ENCODE results near the gene C1orf185. TPM values are rescaled to one million over a fixed set of nuclear protein-coding genes. Genes with fewer than 3 reads are reported as not detected.

Gene C1orf185
- polyA plus RNA-seq, 1 of the 3 experiments (the other 2 are of a cell fraction), result not detected

DNA sequence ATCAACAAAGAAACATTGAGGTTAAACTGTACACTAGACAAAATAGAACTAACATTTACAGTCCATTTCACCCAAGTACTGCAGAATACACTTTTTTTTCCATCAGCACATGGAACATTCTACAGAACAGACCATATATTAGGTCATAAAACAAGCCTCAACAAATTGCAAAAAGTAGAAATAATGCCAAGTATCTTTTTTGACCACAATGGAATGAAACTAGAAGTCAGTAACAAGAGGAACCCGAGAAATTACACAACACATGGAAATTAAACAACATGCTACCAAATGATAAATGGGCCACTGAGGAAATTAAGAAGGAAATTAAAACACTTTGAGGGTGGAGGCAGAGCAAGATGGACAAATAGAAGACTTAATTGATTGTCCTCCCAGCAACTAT is 8.4 kb upstream of the C1orf185 start:
- Histone ChIP-seq H3K4me1 (ENCODE audit: control insufficient read depth in 1 of 2, insufficient read depth in 2 of 2, low read depth in 1 of 2, low read length in 1 of 2) (no peaks in the 10 kb centered on the region), H3K27ac (ENCODE audit: low read depth in 2 of 2, low read length in 1 of 2) (no peak overlapping the region), H3K9me3 (peaks cover 4% of the 10 kb centered on the region; the same call in 1 of the 2 replicates), H3K4me3 (ENCODE audit: low read depth in 2 of 2, low read length in 1 of 2) (no peak overlapping the region), H3F3A (replicated peaks; ENCODE audit: insufficient read depth) (no peaks in the 10 kb centered on the region), H3K9me2 (no peaks in the 10 kb centered on the region), H3K9ac (no peak overlapping the region), H3K4me2 (no peak overlapping the region), H4K20me1 (ENCODE audit: insufficient read depth) (no peaks in the 10 kb centered on the region), H3K27me3 (ENCODE audit: insufficient read depth) (no peaks in the 10 kb centered on the region), H3K79me2 (ENCODE audit: insufficient read depth) (no peaks in the 10 kb centered on the region), H2AFZ (ENCODE audit: low read depth) (no peak overlapping the region), H3K36me3 (replicated peaks in 1 of 2; ENCODE audit: control insufficient read depth in 1 of 2, insufficient read depth in 2 of 2, low read length in 1 of 2) (no peaks in the 10 kb centered on the region)
- TF ChIP-seq TCF12 (IDR thresholded peaks at IDR 0.05), result no peak
- TF ChIP-seq ELF1 (IDR thresholded peaks at IDR 0.05), result no peak
- no peak for TF ChIP-seq POLR2AphosphoS5 (IDR thresholded peaks at IDR 0.05; ENCODE audit: low read depth, low read length)
- no peak for TF ChIP-seq FOXJ3 (CRISPR knock-in tag; IDR thresholded peaks at IDR 0.05)
- no peak for TF ChIP-seq EP300 (IDR thresholded peaks at IDR 0.05; ENCODE audit: borderline replicate concordance in 1 of 2, low read depth in 1 of 2, low read length in 1 of 2)
- no peak for TF ChIP-seq RFX5 (IDR thresholded peaks at IDR 0.05; ENCODE audit: low read length)
- ChIA-PET CTCF (no interaction called here), POLR2A (no interaction called here)
- 37% methylated on average over 1 of the region's 1 CpG for WGBS (ENCODE audit: low lambda C conversion rate)
- no peak for DNase-seq

DNA sequence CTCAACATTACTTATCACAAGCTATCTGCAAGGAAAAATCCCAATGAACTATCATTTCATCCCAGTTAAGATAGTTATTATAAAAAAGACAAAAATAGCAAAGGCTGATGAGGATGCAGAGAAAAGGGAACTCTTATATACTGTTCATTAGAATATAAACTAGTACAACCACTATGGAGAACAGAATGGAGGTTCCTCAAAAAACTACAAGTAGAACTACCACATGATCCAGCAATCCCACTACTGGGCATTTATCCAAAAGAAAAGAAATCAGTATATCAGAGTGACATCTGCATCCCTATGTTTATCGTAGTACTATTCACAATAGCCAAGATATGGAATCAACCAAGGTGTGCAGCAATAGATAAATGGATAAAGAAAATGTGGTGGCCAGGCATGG is 4.9 kb upstream of the C1orf185 start:
- Histone ChIP-seq H3K9me2 (no peaks in the 10 kb centered on the region), H3K9me3 (no peaks in the 10 kb centered on the region), H3K79me2 (ENCODE audit: insufficient read depth) (no peaks in the 10 kb centered on the region), H3F3A (replicated peaks; ENCODE audit: insufficient read depth) (no peaks in the 10 kb centered on the region), H3K36me3 (replicated peaks in 1 of 2; ENCODE audit: control insufficient read depth in 1 of 2, insufficient read depth in 2 of 2, low read length in 1 of 2) (no peaks in the 10 kb centered on the region), H3K9ac (no peak overlapping the region), H3K27ac (ENCODE audit: low read depth in 2 of 2, low read length in 1 of 2) (no peak overlapping the region), H3K4me3 (ENCODE audit: low read depth in 2 of 2, low read length in 1 of 2) (no peak overlapping the region), H2AFZ (ENCODE audit: low read depth) (no peak overlapping the region), H3K4me2 (no peak overlapping the region), H4K20me1 (ENCODE audit: insufficient read depth) (no peaks in the 10 kb centered on the region), H3K4me1 (ENCODE audit: control insufficient read depth in 1 of 2, insufficient read depth in 2 of 2, low read depth in 1 of 2, low read length in 1 of 2) (no peaks in the 10 kb centered on the region; a peak in 1 of 4 replicates), H3K27me3 (ENCODE audit: insufficient read depth) (no peaks in the 10 kb centered on the region)
- 54% methylated on average over 1 of the region's 1 CpG for WGBS (ENCODE audit: low lambda C conversion rate)
- TF ChIP-seq MEF2A (IDR thresholded peaks at IDR 0.05; ENCODE audit: borderline replicate concordance, low read depth), result no peak
- TF ChIP-seq RCOR1 (IDR thresholded peaks at IDR 0.05; ENCODE audit: low read length), result no peak
- no peak for TF ChIP-seq SMC3 (IDR thresholded peaks at IDR 0.05; ENCODE audit: low read depth, low read length)
- TF ChIP-seq, protein P1, sequence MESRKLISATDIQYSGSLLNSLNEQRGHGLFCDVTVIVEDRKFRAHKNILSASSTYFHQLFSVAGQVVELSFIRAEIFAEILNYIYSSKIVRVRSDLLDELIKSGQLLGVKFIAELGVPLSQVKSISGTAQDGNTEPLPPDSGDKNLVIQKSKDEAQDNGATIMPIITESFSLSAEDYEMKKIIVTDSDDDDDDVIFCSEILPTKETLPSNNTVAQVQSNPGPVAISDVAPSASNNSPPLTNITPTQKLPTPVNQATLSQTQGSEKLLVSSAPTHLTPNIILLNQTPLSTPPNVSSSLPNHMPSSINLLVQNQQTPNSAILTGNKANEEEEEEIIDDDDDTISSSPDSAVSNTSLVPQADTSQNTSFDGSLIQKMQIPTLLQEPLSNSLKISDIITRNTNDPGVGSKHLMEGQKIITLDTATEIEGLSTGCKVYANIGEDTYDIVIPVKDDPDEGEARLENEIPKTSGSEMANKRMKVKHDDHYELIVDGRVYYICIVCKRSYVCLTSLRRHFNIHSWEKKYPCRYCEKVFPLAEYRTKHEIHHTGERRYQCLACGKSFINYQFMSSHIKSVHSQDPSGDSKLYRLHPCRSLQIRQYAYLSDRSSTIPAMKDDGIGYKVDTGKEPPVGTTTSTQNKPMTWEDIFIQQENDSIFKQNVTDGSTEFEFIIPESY (IDR thresholded peaks at IDR 0.05; ENCODE audit: borderline replicate concordance, low read depth), result no peak
- TF ChIP-seq EP300 (IDR thresholded peaks at IDR 0.05; ENCODE audit: borderline replicate concordance in 1 of 2, low read depth in 1 of 2, low read length in 1 of 2), result no peak
- CTCF ChIA-PET, result no interaction called here
- DNase-seq, result no peak
- POLR2A ChIA-PET, result no interaction called here

DNA sequence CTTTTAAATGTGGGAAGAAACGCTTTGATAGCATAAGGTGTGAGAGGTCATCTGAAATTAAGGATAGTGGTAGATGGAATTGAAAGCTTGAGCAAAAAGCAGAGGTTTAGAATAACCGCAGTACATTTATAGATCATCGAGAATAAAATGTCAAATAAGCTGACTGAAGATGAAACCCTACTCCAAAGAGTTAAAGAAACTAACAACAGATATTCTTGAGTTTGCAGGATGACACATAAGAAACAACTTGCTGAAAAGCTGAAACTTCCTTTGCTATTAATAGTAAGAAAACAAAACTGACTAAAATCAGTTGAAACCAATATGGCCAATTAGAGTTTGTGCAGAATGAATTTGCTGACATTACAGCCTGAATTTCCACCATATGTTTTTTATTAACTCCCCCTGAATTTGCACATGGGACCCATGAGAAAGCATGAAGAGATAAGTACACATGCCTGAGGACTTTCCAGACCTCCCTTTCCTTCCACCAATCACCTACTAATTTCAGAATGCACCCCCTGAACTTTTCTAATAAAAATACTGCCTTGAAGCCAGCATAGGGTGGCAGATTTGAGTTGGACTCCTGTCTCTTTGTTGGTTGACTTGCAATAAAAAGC is 1.7 kb upstream of the C1orf185 start:
- Histone ChIP-seq H3K4me2 (no peak overlapping the region), H3F3A (replicated peaks; ENCODE audit: insufficient read depth) (no peaks in the 10 kb centered on the region), H3K79me2 (ENCODE audit: insufficient read depth) (no peaks in the 10 kb centered on the region), H3K27ac (ENCODE audit: low read depth in 2 of 2, low read length in 1 of 2) (no peak overlapping the region; a peak in 1 of 4 replicates), H3K4me3 (ENCODE audit: low read depth in 2 of 2, low read length in 1 of 2) (no peak overlapping the region), H3K9me2 (no peaks in the 10 kb centered on the region), H3K27me3 (ENCODE audit: insufficient read depth) (no peaks in the 10 kb centered on the region), H2AFZ (ENCODE audit: low read depth) (no peak overlapping the region), H3K9me3 (no peaks in the 10 kb centered on the region), H3K4me1 (ENCODE audit: control insufficient read depth in 1 of 2, insufficient read depth in 2 of 2, low read depth in 1 of 2, low read length in 1 of 2) (no peaks in the 10 kb centered on the region; a peak in 1 of 4 replicates), H4K20me1 (ENCODE audit: insufficient read depth) (no peaks in the 10 kb centered on the region), H3K9ac (no peak overlapping the region), H3K36me3 (replicated peaks in 1 of 2; ENCODE audit: control insufficient read depth in 1 of 2, insufficient read depth in 2 of 2, low read length in 1 of 2) (no peaks in the 10 kb centered on the region)
- CTCF ChIA-PET, result interaction anchor here (1.1 to 2.7 kb wide), 2 partner anchors 10 to 92 kb away, joined by 3 to 7 read pairs; no protein-coding TSS in a partner anchor
- TF ChIP-seq RCOR1 (IDR thresholded peaks at IDR 0.05; ENCODE audit: low read length), result 0 out of 2 replicates have a peak, but pooled peaks have one; percentile 41
- peak; percentile 17; the same call in 1 of the 2 replicates for TF ChIP-seq GATA2 (CRISPR knock-in tag; IDR thresholded peaks at IDR 0.05)
- TF ChIP-seq YY1 (IDR thresholded peaks at IDR 0.05; ENCODE audit: low read depth), result no peak
- POLR2A ChIA-PET, result no interaction called here
- peak; percentile 42 for DNase-seq
- WGBS (ENCODE audit: low lambda C conversion rate), result 62% methylated on average over 3 of the region's 3 CpGs
